Vagina (tissue), 2 donors: Measurements from ENCODE around the gene NMUR1. TPM values are rescaled to one million over a fixed set of nuclear protein-coding genes. Genes with fewer than 3 reads are reported as not detected.

Source experiments
- DNase-seq, 2 donors: peaks; one replicate each; pipeline ENCODE4 v3.0.0-alpha.2; 2017; ENCODE audit errors: extremely low spot score in 2 of 2
- H3K27ac ChIP-seq: fragments of 200-600 bp; sonication (generic); one replicate; pipeline ENCODE4 v1.5.1; 2019
- H3K27me3 ChIP-seq: fragments of 200-600 bp; sonication (generic); one replicate; pipeline ENCODE4 v1.5.1; 2019
- H3K36me3 ChIP-seq, 2 donors: fragments of 200-600 bp; sonication (generic); one replicate each; pipeline ENCODE4 v1.5.1; 2017 to 2019
- H3K4me1 ChIP-seq: fragments of 200-600 bp; sonication (generic); one replicate; pipeline ENCODE4 v1.5.1; 2019
- H3K4me3 ChIP-seq, 2 donors: fragments of 200-600 bp; sonication (generic); 1 replicate in 1 of 2; 2 replicates in 1 of 2; pipeline ENCODE4 v1.5.1; 2016 to 2019
- H3K9me3 ChIP-seq: fragments of 200-600 bp; sonication (generic); one replicate; pipeline ENCODE4 v1.5.1; 2019
- POLR2A ChIP-seq, 2 donors: fragments of 450-650 bp; IDR thresholded peaks; one replicate each; pipeline ENCODE4 v1.6.1; 2017; ENCODE audit warnings: antibody characterized with exemption in 2 of 2, mild to moderate bottlenecking in 2 of 2, moderate library complexity in 2 of 2
- POLR2AphosphoS5 ChIP-seq, 2 donors: sonication (generic); formaldehyde crosslinking; IDR thresholded peaks; one replicate each; pipeline ENCODE4 v1.9.0; 2017; ENCODE audit warnings: antibody characterized with exemption in 2 of 2, mild to moderate bottlenecking in 2 of 2, low read depth in 1 of 2; ENCODE audit not compliant: insufficient read depth in 1 of 2
- intact Hi-C: fragments of 100-400 bp; cut with DNase I; formaldehyde crosslinking; loops from one replicate; pipeline ENCODE4 v1.15.1; 2023
- small RNA-seq: library from RNA; depleted of rRNA; stranded (forward); fragments of <200 nt; gene quantifications from one replicate; pipeline ENCODE3, GENCODE V24; 2016
- total RNA-seq: library from RNA; depleted of rRNA; stranded (reverse); fragments of >200 nt; gene quantifications from one replicate; pipeline ENCODE4 v1.2.3, GENCODE V29; 2016
- TF ChIP-seq, protein P1 (sequence below), 3 experiments: fragments of 450-650 bp in 2 of 3; fragments of 200-600 bp in 1 of 3; sonication (generic) in 1 of 3; IDR thresholded peaks; one replicate each; pipeline ENCODE4 v1.5.1; 2017 to 2019; ENCODE audit warnings: antibody characterized with exemption in 3 of 3, mild to moderate bottlenecking in 2 of 3, moderate library complexity in 2 of 3

NMUR1 gene
- total RNA-seq, 1 donor from 2014 or later, result not detected

DNA sequence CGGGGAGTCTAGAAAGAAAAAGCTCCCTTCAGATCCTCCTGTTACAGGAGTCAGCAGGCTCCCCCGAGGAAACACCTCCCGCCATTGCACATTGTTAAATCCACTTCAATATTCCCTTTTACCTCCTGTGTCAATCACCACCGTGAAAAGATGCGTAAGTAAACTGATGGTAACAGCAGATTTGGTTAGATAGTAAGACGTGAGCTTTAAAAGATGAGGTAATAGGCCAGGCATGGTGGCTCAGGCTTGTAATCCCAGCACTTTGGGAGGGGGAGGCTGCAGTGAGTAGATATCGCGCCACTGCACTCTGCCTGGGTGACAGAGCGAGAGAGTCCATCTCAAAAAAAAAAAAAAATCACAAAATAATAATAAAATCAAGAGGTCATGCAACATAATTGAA lies 50.8 kb downstream of the NMUR1 start:
- H3K27ac ChIP-seq, result no peak overlapping the region

DNA sequence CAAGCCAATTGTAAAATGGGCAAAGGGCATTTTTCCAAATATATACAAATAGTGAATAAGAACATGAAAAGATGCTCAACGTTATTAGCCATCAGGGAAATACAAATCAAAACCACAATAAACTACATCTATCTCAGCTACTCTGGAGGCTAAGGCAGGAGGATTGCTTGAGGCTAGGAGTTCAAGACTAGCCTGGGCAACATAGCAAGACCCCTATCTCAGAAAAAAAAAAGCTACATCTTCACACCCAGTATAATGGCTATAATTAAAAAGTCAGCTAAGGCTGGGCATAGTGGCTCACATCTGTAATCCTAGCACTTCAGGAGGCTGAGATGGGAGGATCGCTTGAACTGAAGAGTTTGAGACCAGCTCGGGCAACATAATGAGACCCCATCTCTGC lies 53.3 kb downstream of the NMUR1 start:
- Histone ChIP-seq H3K9me3 (no peaks in the 10 kb centered on the region), H3K4me3 (no peak overlapping the region), H3K27ac (no peak overlapping the region), H3K27me3 (no peaks in the 10 kb centered on the region), H3K36me3 (no peaks in the 10 kb centered on the region), H3K4me1 (no peaks in the 10 kb centered on the region)
- intact Hi-C loops, result no loop called here
- TF ChIP-seq, protein P1, sequence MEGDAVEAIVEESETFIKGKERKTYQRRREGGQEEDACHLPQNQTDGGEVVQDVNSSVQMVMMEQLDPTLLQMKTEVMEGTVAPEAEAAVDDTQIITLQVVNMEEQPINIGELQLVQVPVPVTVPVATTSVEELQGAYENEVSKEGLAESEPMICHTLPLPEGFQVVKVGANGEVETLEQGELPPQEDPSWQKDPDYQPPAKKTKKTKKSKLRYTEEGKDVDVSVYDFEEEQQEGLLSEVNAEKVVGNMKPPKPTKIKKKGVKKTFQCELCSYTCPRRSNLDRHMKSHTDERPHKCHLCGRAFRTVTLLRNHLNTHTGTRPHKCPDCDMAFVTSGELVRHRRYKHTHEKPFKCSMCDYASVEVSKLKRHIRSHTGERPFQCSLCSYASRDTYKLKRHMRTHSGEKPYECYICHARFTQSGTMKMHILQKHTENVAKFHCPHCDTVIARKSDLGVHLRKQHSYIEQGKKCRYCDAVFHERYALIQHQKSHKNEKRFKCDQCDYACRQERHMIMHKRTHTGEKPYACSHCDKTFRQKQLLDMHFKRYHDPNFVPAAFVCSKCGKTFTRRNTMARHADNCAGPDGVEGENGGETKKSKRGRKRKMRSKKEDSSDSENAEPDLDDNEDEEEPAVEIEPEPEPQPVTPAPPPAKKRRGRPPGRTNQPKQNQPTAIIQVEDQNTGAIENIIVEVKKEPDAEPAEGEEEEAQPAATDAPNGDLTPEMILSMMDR (IDR thresholded peaks at IDR 0.05), result no peak
- TF ChIP-seq POLR2AphosphoS5 (IDR thresholded peaks at IDR 0.05; ENCODE audit: insufficient read depth in 1 of 2, low read depth in 1 of 2) (no peak), POLR2A (IDR thresholded peaks at IDR 0.05) (no peak)
- DNase-seq, result no peak

More for the DNA sequence above, 50.8 kb downstream of the NMUR1 start:
- Histone ChIP-seq H3K27me3 (no peaks in the 10 kb centered on the region), H3K4me1 (peaks cover 7% of the 10 kb centered on the region), H3K4me3 (no peak overlapping the region), H3K9me3 (no peaks in the 10 kb centered on the region), H3K36me3 (no peaks in the 10 kb centered on the region)
- intact Hi-C loops, result no loop called here
- TF ChIP-seq, protein P1 (IDR thresholded peaks at IDR 0.05), result no peak
- TF ChIP-seq POLR2AphosphoS5 (IDR thresholded peaks at IDR 0.05; ENCODE audit: insufficient read depth in 1 of 2, low read depth in 1 of 2) (no peak), POLR2A (IDR thresholded peaks at IDR 0.05) (no peak)
- DNase-seq, result no peak

DNA sequence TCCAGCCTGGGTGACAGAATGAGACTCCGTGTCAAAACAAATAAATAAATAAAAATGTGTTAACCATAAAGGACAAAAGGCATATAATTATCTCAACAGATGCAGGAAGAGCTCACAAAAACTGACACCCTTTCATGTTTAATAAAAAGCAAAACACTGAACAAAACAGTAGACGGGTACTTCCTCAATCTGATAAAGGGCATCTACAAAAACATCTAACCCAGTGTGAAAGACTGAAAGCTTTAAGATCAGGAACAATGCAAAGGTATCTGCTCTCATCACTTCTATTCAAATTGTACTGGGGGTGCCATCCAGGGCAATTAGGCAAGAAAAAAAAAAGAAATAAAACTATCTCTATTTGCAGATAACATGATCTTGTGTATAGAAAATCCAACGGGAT lies 54.3 kb downstream of the NMUR1 start:
- no peaks in the 10 kb centered on the region for H3K36me3 ChIP-seq
- H3K27ac ChIP-seq, result no peak overlapping the region
- H3K4me3 ChIP-seq, result no peak overlapping the region
- no peak for DNase-seq
- no peaks in the 10 kb centered on the region for H3K4me1 ChIP-seq
- no peak for TF ChIP-seq POLR2A (IDR thresholded peaks at IDR 0.05)
- TF ChIP-seq, protein P1 (IDR thresholded peaks at IDR 0.05), result no peak
- no peak for TF ChIP-seq POLR2AphosphoS5 (IDR thresholded peaks at IDR 0.05; ENCODE audit: insufficient read depth in 1 of 2, low read depth in 1 of 2)
- no peaks in the 10 kb centered on the region for H3K27me3 ChIP-seq
- intact Hi-C loops, result no loop called here
- H3K9me3 ChIP-seq, result no peaks in the 10 kb centered on the region

Small RNA genes lying within 50 kb of the gene (small RNA-seq; reads per million reads assigned to genes)
- gene RNU2-22P, result not detected

Other genes with a start within 250 kb of the NMUR1 start
- gene B3GNT7, start 134.7 kb downstream of the NMUR1 start, total RNA-seq, result 7.1 TPM
- 348 TPM for gene NCL, start 66.0 kb downstream of the NMUR1 start, total RNA-seq
- not detected for gene TEX44, start 62.4 kb upstream of the NMUR1 start, total RNA-seq
- 536 TPM for gene PTMA, start 178.1 kb upstream of the NMUR1 start, total RNA-seq